Measurements from ENCODE around the gene NRCAM. TPM values are rescaled to one million over a fixed set of nuclear protein-coding genes. Genes with fewer than 3 reads are reported as not detected.

The NRCAM gene
- total RNA-seq, 1 experiment from 2014 or later: 2.7 TPM

DNA sequence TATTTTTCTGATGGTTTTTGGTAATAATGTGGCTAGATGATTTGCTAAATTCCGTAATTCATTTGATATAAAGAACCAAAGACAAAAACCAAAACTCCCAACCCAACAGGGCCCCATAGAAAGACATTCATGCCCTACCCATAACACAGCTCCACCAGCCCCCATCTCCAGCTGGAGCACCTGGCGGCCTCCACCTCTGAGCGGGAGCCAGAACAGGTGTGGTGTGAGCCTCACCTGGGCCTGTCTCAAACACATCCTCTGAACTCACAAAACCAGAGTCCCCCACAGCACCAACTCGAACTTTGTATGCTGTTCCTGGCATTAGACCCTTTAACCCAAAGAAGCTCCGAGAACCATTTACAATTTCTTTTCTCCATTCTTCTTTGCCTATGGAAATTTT lies 289.5 kb downstream of the NRCAM start:
- Mint-ChIP-seq H3K36me3 (no peaks in the 10 kb centered on the region), H3K27ac (no peak overlapping the region), H3K4me3 (no peak overlapping the region), H3K27me3 (ENCODE audit: low read depth) (no peaks in the 10 kb centered on the region), H3K9me3 (no peaks in the 10 kb centered on the region), H3K4me1 (peaks cover 20% of the 10 kb centered on the region)
- ChIA-PET POLR2A (interaction anchor here (0.7 kb wide), 1 partner anchor 25 kb away, joined by 4 read pairs; no protein-coding TSS in a partner anchor), CTCF (no interaction called here)
- ATAC-seq: peak; percentile 51
- TF ChIP-seq OVOL2 (CRISPR knock-in tag; IDR thresholded peaks at IDR 0.05; ENCODE audit: borderline replicate concordance): no peak
- TF ChIP-seq, protein P1, sequence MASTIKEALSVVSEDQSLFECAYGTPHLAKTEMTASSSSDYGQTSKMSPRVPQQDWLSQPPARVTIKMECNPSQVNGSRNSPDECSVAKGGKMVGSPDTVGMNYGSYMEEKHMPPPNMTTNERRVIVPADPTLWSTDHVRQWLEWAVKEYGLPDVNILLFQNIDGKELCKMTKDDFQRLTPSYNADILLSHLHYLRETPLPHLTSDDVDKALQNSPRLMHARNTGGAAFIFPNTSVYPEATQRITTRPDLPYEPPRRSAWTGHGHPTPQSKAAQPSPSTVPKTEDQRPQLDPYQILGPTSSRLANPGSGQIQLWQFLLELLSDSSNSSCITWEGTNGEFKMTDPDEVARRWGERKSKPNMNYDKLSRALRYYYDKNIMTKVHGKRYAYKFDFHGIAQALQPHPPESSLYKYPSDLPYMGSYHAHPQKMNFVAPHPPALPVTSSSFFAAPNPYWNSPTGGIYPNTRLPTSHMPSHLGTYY (CRISPR knock-in tag; IDR thresholded peaks at IDR 0.05): no peak
- TF ChIP-seq TCF7 (CRISPR knock-in tag; IDR thresholded peaks at IDR 0.05; ENCODE audit: low read depth): no peak
- TF ChIP-seq, protein P2, sequence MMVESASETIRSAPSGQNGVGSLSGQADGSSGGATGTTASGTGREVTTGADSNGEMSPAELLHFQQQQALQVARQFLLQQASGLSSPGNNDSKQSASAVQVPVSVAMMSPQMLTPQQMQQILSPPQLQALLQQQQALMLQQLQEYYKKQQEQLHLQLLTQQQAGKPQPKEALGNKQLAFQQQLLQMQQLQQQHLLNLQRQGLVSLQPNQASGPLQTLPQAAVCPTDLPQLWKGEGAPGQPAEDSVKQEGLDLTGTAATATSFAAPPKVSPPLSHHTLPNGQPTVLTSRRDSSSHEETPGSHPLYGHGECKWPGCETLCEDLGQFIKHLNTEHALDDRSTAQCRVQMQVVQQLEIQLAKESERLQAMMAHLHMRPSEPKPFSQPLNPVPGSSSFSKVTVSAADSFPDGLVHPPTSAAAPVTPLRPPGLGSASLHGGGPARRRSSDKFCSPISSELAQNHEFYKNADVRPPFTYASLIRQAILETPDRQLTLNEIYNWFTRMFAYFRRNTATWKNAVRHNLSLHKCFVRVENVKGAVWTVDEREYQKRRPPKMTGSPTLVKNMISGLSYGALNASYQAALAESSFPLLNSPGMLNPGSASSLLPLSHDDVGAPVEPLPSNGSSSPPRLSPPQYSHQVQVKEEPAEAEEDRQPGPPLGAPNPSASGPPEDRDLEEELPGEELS (CRISPR knock-in tag; IDR thresholded peaks at IDR 0.05): no peak
- no peak for TF ChIP-seq ZBTB21 (CRISPR knock-in tag; IDR thresholded peaks at IDR 0.05; ENCODE audit: borderline replicate concordance)
- TF ChIP-seq ZNF416 (CRISPR knock-in tag; IDR thresholded peaks at IDR 0.05): no peak
- TF ChIP-seq SP1 (CRISPR knock-in tag; conservative IDR thresholded peaks at IDR 0.05): no peak
- no peak for TF ChIP-seq ZNF121 (CRISPR knock-in tag; IDR thresholded peaks at IDR 0.05)
- TF ChIP-seq, protein P3, sequence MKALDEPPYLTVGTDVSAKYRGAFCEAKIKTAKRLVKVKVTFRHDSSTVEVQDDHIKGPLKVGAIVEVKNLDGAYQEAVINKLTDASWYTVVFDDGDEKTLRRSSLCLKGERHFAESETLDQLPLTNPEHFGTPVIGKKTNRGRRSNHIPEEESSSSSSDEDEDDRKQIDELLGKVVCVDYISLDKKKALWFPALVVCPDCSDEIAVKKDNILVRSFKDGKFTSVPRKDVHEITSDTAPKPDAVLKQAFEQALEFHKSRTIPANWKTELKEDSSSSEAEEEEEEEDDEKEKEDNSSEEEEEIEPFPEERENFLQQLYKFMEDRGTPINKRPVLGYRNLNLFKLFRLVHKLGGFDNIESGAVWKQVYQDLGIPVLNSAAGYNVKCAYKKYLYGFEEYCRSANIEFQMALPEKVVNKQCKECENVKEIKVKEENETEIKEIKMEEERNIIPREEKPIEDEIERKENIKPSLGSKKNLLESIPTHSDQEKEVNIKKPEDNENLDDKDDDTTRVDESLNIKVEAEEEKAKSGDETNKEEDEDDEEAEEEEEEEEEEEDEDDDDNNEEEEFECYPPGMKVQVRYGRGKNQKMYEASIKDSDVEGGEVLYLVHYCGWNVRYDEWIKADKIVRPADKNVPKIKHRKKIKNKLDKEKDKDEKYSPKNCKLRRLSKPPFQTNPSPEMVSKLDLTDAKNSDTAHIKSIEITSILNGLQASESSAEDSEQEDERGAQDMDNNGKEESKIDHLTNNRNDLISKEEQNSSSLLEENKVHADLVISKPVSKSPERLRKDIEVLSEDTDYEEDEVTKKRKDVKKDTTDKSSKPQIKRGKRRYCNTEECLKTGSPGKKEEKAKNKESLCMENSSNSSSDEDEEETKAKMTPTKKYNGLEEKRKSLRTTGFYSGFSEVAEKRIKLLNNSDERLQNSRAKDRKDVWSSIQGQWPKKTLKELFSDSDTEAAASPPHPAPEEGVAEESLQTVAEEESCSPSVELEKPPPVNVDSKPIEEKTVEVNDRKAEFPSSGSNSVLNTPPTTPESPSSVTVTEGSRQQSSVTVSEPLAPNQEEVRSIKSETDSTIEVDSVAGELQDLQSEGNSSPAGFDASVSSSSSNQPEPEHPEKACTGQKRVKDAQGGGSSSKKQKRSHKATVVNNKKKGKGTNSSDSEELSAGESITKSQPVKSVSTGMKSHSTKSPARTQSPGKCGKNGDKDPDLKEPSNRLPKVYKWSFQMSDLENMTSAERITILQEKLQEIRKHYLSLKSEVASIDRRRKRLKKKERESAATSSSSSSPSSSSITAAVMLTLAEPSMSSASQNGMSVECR (CRISPR knock-in tag; IDR thresholded peaks at IDR 0.05; ENCODE audit: borderline replicate concordance): no peak
- DNase-seq (ENCODE audit: low spot score): no peak

DNA sequence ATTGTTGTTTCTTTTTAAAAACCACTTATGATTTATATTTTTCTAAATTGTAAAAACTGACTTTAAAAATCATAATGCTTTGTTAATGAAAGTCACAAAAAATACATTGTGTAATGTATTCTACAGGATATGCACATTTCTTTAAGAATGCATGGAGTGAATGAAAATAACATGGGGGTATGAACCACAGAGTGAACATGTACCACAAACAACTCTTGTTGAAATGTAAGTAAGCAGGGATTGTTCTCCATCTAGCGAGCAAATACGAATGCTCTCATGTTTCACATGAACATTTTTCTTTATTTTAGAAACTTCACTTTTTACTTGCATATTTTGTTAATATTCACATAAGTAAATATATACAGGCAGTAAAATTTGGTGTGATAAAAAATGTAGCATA lies 290.5 kb downstream of the NRCAM start:
- no peaks in the 10 kb centered on the region for H3K36me3 Mint-ChIP-seq
- no peak for ATAC-seq
- ChIA-PET POLR2A (no interaction called here), CTCF (interaction anchor here (1.0 to 1.3 kb wide), 2 partner anchors 63 to 331 kb away, joined by 3 read pairs; no protein-coding TSS in a partner anchor)
- no peak overlapping the region for H3K27ac Mint-ChIP-seq
- TF ChIP-seq, protein P4, sequence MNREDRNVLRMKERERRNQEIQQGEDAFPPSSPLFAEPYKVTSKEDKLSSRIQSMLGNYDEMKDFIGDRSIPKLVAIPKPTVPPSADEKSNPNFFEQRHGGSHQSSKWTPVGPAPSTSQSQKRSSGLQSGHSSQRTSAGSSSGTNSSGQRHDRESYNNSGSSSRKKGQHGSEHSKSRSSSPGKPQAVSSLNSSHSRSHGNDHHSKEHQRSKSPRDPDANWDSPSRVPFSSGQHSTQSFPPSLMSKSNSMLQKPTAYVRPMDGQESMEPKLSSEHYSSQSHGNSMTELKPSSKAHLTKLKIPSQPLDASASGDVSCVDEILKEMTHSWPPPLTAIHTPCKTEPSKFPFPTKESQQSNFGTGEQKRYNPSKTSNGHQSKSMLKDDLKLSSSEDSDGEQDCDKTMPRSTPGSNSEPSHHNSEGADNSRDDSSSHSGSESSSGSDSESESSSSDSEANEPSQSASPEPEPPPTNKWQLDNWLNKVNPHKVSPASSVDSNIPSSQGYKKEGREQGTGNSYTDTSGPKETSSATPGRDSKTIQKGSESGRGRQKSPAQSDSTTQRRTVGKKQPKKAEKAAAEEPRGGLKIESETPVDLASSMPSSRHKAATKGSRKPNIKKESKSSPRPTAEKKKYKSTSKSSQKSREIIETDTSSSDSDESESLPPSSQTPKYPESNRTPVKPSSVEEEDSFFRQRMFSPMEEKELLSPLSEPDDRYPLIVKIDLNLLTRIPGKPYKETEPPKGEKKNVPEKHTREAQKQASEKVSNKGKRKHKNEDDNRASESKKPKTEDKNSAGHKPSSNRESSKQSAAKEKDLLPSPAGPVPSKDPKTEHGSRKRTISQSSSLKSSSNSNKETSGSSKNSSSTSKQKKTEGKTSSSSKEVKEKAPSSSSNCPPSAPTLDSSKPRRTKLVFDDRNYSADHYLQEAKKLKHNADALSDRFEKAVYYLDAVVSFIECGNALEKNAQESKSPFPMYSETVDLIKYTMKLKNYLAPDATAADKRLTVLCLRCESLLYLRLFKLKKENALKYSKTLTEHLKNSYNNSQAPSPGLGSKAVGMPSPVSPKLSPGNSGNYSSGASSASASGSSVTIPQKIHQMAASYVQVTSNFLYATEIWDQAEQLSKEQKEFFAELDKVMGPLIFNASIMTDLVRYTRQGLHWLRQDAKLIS (CRISPR knock-in tag; IDR thresholded peaks at IDR 0.05; ENCODE audit: borderline replicate concordance): no peak
- TF ChIP-seq, protein P5, sequence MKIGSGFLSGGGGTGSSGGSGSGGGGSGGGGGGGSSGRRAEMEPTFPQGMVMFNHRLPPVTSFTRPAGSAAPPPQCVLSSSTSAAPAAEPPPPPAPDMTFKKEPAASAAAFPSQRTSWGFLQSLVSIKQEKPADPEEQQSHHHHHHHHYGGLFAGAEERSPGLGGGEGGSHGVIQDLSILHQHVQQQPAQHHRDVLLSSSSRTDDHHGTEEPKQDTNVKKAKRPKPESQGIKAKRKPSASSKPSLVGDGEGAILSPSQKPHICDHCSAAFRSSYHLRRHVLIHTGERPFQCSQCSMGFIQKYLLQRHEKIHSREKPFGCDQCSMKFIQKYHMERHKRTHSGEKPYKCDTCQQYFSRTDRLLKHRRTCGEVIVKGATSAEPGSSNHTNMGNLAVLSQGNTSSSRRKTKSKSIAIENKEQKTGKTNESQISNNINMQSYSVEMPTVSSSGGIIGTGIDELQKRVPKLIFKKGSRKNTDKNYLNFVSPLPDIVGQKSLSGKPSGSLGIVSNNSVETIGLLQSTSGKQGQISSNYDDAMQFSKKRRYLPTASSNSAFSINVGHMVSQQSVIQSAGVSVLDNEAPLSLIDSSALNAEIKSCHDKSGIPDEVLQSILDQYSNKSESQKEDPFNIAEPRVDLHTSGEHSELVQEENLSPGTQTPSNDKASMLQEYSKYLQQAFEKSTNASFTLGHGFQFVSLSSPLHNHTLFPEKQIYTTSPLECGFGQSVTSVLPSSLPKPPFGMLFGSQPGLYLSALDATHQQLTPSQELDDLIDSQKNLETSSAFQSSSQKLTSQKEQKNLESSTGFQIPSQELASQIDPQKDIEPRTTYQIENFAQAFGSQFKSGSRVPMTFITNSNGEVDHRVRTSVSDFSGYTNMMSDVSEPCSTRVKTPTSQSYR (CRISPR knock-in tag; IDR thresholded peaks at IDR 0.05): no peak
- TF ChIP-seq FOXJ3 (CRISPR knock-in tag; IDR thresholded peaks at IDR 0.05; ENCODE audit: borderline replicate concordance) (no peak), ZNF416 (CRISPR knock-in tag; IDR thresholded peaks at IDR 0.05) (no peak)
- TF ChIP-seq, protein P6, sequence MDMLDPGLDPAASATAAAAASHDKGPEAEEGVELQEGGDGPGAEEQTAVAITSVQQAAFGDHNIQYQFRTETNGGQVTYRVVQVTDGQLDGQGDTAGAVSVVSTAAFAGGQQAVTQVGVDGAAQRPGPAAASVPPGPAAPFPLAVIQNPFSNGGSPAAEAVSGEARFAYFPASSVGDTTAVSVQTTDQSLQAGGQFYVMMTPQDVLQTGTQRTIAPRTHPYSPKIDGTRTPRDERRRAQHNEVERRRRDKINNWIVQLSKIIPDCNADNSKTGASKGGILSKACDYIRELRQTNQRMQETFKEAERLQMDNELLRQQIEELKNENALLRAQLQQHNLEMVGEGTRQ (CRISPR knock-in tag; IDR thresholded peaks at IDR 0.05): no peak
- TF ChIP-seq, protein P7, sequence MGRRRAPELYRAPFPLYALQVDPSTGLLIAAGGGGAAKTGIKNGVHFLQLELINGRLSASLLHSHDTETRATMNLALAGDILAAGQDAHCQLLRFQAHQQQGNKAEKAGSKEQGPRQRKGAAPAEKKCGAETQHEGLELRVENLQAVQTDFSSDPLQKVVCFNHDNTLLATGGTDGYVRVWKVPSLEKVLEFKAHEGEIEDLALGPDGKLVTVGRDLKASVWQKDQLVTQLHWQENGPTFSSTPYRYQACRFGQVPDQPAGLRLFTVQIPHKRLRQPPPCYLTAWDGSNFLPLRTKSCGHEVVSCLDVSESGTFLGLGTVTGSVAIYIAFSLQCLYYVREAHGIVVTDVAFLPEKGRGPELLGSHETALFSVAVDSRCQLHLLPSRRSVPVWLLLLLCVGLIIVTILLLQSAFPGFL (CRISPR knock-in tag; IDR thresholded peaks at IDR 0.05; ENCODE audit: borderline replicate concordance): no peak
- no peak for DNase-seq (ENCODE audit: low spot score)
- H3K4me3 Mint-ChIP-seq: no peak overlapping the region
- H3K27me3 Mint-ChIP-seq (ENCODE audit: low read depth): no peaks in the 10 kb centered on the region
- no peaks in the 10 kb centered on the region for H3K9me3 Mint-ChIP-seq
- H3K4me1 Mint-ChIP-seq: peaks cover 12% of the 10 kb centered on the region
